Mesangial cell (primary cell): ENCODE data around the gene ST6GALNAC3. TPM values are rescaled to one million over a fixed set of nuclear protein-coding genes. Genes with fewer than 3 reads are reported as not detected.

Experiments
- total RNA-seq: library from RNA; depleted of rRNA; stranded (reverse); fragments of >200 nt; gene quantifications from 2 replicates; pipeline ENCODE4 v1.2.3, GENCODE V29; 2015

Gene ST6GALNAC3
- total RNA-seq = 0.49 and 1.4 TPM in 2 replicates

GRCh38 chr1:76074321-76075187 is at the start of gene ST6GALNAC3:
TSS of gene ST6GALNAC3 (plus strand) at chr1:76074746.

Other genes with a start within 250 kb of the ST6GALNAC3 start
- not detected in 2 replicates for gene ASB17, start 142.3 kb upstream of the ST6GALNAC3 start, total RNA-seq